ENCODE measurements around the gene LDHB.
"Not testable (repeated sequence)": the region's sequence is repeated elsewhere in the genome, so short reads cannot be mapped to it uniquely, and the experiment has no call there.

LDHB gene

DNA sequence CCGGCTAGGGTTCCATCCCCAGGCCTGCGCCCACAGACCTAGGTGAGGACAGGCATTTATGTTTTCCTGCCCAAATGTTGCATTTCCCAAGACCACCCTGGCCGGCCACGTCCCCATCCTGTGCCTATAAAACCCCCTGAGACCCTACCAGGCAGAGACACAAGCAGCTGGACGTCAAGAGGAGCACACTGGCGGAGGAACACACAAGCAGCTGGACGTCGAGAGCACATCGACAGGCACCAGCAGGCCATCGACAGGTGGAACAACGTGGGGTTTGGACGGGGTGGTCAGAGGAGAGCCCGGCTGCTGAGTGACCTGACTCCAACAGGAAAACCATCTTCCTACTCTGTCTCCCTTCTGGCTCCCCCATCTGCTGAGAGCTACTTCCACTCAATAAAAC, 19.6 kb upstream of the LDHB start:
- Histone ChIP-seq H4K20me1 (ENCODE audit: control insufficient read depth, insufficient read depth, low read depth, low read length) (no peaks in the 10 kb centered on the region), H3K4me3 (ENCODE audit: low read length) (no peak overlapping the region), H3K27me3 (ENCODE audit: control insufficient read depth, low read length) (peaks cover 3% of the 10 kb centered on the region; the same call in 1 of the 2 replicates), H3K9me3 (ENCODE audit: control insufficient read depth, insufficient read depth, low read length) (no peaks in the 10 kb centered on the region), H3K4me1 (ENCODE audit: control insufficient read depth, low read length) (peaks cover 8% of the 10 kb centered on the region), H3K36me3 (ENCODE audit: control insufficient read depth, low read length) (no peaks in the 10 kb centered on the region), H3K4me2 (ENCODE audit: low read length) (no peak overlapping the region), H3K9me2 (replicated peaks; ENCODE audit: control insufficient read depth, low read length) (no peaks in the 10 kb centered on the region), H3K27ac (ENCODE audit: low read depth, low read length) (no peak overlapping the region), H3F3A (ENCODE audit: control insufficient read depth, insufficient read depth) (no peaks in the 10 kb centered on the region), H3K79me2 (ENCODE audit: control insufficient read depth, low read length) (no peaks in the 10 kb centered on the region)
- TF ChIP-seq, protein P1, sequence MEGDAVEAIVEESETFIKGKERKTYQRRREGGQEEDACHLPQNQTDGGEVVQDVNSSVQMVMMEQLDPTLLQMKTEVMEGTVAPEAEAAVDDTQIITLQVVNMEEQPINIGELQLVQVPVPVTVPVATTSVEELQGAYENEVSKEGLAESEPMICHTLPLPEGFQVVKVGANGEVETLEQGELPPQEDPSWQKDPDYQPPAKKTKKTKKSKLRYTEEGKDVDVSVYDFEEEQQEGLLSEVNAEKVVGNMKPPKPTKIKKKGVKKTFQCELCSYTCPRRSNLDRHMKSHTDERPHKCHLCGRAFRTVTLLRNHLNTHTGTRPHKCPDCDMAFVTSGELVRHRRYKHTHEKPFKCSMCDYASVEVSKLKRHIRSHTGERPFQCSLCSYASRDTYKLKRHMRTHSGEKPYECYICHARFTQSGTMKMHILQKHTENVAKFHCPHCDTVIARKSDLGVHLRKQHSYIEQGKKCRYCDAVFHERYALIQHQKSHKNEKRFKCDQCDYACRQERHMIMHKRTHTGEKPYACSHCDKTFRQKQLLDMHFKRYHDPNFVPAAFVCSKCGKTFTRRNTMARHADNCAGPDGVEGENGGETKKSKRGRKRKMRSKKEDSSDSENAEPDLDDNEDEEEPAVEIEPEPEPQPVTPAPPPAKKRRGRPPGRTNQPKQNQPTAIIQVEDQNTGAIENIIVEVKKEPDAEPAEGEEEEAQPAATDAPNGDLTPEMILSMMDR (IDR thresholded peaks at IDR 0.05; ENCODE audit: low read depth, low read length, poor library complexity, severe bottlenecking) = no peak
- no peak for TF ChIP-seq EZH2phosphoT487 (IDR thresholded peaks at IDR 0.05; ENCODE audit: borderline replicate concordance, low read length)

DNA sequence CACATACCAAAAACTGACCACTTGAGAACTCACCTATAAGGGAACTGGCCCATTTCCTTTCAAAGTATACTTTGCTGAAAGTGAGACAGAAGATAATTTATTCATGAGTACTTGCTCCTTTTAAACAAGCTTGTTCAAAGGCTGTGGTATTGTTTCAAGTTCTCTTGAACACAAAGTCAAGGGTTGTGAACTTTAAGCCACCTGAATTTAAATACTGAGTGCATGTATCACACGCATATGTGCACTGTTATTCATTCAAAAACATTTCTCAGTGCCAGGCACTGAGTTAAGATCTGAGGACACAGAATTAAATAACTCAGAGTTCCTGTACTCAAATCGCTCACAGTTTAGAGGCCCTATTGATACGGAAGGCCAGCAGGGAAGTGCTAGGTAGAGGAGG, 19.1 kb upstream of the LDHB start:
- H3F3A ChIP-seq (ENCODE audit: control insufficient read depth, insufficient read depth) = no peaks in the 10 kb centered on the region
- no peak overlapping the region for H3K4me2 ChIP-seq (ENCODE audit: low read length)
- no peak overlapping the region for H3K27ac ChIP-seq (ENCODE audit: low read depth, low read length)
- no peaks in the 10 kb centered on the region for H4K20me1 ChIP-seq (ENCODE audit: control insufficient read depth, insufficient read depth, low read depth, low read length)
- no peaks in the 10 kb centered on the region for H3K36me3 ChIP-seq (ENCODE audit: control insufficient read depth, low read length)
- peaks cover 8% of the 10 kb centered on the region for H3K4me1 ChIP-seq (ENCODE audit: control insufficient read depth, low read length)
- peaks cover 7% of the 10 kb centered on the region for H3K27me3 ChIP-seq (ENCODE audit: control insufficient read depth, low read length)
- no peaks in the 10 kb centered on the region for H3K79me2 ChIP-seq (ENCODE audit: control insufficient read depth, low read length)
- no peak overlapping the region for H3K4me3 ChIP-seq (ENCODE audit: low read length)
- no peaks in the 10 kb centered on the region for H3K9me3 ChIP-seq (ENCODE audit: control insufficient read depth, insufficient read depth, low read length)
- TF ChIP-seq, protein P1 (IDR thresholded peaks at IDR 0.05; ENCODE audit: low read depth, low read length, poor library complexity, severe bottlenecking) = no peak
- TF ChIP-seq EZH2phosphoT487 (IDR thresholded peaks at IDR 0.05; ENCODE audit: borderline replicate concordance, low read length) = no peak
- no peaks in the 10 kb centered on the region for H3K9me2 ChIP-seq (replicated peaks; ENCODE audit: control insufficient read depth, low read length)

DNA sequence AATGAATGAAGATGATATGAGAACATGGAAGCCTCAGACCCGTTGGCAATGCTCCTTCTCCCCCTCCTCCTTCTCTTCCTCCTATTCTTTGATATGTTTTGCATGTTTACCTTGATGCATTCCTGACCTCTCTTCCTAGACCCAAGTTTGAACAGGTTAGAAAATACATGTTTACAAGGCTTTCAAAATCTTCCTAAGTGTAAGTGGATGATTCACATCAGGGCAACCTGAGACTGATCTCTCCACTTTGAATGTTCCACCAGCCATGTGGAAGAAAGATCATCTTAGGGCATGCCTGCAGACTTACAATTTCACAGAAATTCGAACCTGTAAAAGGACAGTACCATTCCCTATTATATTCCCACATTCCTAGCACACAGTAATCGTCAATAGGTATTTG, 18.0 kb upstream of the LDHB start:
- Histone ChIP-seq H3K9me2 (replicated peaks; ENCODE audit: control insufficient read depth, low read length) (no peaks in the 10 kb centered on the region), H3K4me2 (ENCODE audit: low read length) (no peak overlapping the region), H3K4me3 (ENCODE audit: low read length) (no peak overlapping the region), H3K36me3 (ENCODE audit: control insufficient read depth, low read length) (no peaks in the 10 kb centered on the region), H3K27ac (ENCODE audit: low read depth, low read length) (no peak overlapping the region), H4K20me1 (ENCODE audit: control insufficient read depth, insufficient read depth, low read depth, low read length) (no peaks in the 10 kb centered on the region), H3F3A (ENCODE audit: control insufficient read depth, insufficient read depth) (no peaks in the 10 kb centered on the region), H3K79me2 (ENCODE audit: control insufficient read depth, low read length) (no peaks in the 10 kb centered on the region), H3K4me1 (ENCODE audit: control insufficient read depth, low read length) (peaks cover 8% of the 10 kb centered on the region), H3K9me3 (ENCODE audit: control insufficient read depth, insufficient read depth, low read length) (no peaks in the 10 kb centered on the region), H3K27me3 (ENCODE audit: control insufficient read depth, low read length) (peaks cover 10% of the 10 kb centered on the region)
- no peak for TF ChIP-seq EZH2phosphoT487 (IDR thresholded peaks at IDR 0.05; ENCODE audit: borderline replicate concordance, low read length)
- TF ChIP-seq, protein P1 (IDR thresholded peaks at IDR 0.05; ENCODE audit: low read depth, low read length, poor library complexity, severe bottlenecking) = no peak

DNA sequence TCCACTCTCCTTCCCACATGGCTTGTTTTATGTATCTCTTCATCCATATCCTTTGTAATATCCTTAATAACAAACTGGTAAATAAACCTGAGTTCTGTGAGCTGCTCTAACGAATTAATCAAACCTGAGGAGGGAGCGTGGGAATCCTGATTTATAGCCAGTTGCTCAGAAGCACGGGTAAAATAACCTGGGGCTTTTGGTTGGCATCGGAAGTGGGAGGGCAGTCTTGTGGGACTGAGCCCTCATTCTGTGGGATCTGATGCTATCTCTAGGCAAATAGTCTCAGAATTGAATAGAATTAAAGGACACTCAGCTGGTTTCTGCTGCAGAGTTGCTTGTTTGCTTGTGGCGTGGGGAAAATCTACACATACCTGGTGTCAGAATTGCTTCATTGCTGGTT, 17.5 kb upstream of the LDHB start:
- no peak for TF ChIP-seq EZH2phosphoT487 (IDR thresholded peaks at IDR 0.05; ENCODE audit: borderline replicate concordance, low read length)
- TF ChIP-seq, protein P1 (IDR thresholded peaks at IDR 0.05; ENCODE audit: low read depth, low read length, poor library complexity, severe bottlenecking) = no peak
- Histone ChIP-seq H3K27ac (ENCODE audit: low read depth, low read length) (no peak overlapping the region), H3K9me2 (replicated peaks; ENCODE audit: control insufficient read depth, low read length) (no peaks in the 10 kb centered on the region), H3F3A (ENCODE audit: control insufficient read depth, insufficient read depth) (no peaks in the 10 kb centered on the region), H4K20me1 (ENCODE audit: control insufficient read depth, insufficient read depth, low read depth, low read length) (no peaks in the 10 kb centered on the region), H3K4me1 (ENCODE audit: control insufficient read depth, low read length) (peaks cover 8% of the 10 kb centered on the region), H3K27me3 (ENCODE audit: control insufficient read depth, low read length) (peaks cover 13% of the 10 kb centered on the region), H3K4me2 (ENCODE audit: low read length) (no peak overlapping the region), H3K4me3 (ENCODE audit: low read length) (no peak overlapping the region), H3K9me3 (ENCODE audit: control insufficient read depth, insufficient read depth, low read length) (no peaks in the 10 kb centered on the region), H3K79me2 (ENCODE audit: control insufficient read depth, low read length) (no peaks in the 10 kb centered on the region), H3K36me3 (ENCODE audit: control insufficient read depth, low read length) (no peaks in the 10 kb centered on the region)

DNA sequence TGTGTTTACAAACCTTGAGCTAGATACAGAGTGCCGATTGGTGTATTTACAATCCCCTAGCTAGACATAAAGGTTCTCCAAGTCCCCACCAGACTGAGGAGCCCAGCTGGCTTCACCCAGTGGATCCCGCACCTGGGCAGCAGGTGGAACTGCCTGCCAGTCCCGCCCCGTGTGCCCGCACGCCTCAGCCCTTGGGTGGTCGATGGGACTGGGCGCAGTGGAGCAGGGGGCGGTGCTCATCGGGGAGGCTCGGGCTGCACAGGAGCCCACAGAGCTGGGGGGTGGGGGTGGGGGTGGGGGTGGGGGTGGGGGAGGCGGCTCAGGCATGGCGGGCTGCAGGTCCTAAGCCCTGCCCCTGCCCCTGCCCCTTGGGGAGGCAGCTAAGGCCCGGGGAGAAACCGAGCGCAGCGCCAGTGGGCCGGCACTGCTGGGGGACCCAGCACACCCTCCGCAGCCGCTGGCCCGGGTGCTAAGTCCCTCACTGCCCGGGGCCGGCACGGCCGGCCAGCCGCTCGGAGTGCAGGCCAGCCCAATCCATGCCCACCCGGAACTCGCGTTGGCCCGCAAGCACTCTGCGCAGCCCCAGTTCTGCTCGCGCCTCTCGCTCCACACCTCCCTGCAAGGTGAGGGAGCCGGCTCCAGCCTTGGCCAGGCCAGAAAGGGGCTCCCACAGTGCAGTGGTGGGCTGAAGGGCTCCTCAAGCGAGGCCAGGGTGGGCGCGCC, 16.3 kb upstream of the LDHB start:
- H4K20me1 ChIP-seq (ENCODE audit: control insufficient read depth, insufficient read depth, low read depth, low read length); H3K9me2 ChIP-seq (replicated peaks; ENCODE audit: control insufficient read depth, low read length); H3K27ac ChIP-seq (ENCODE audit: low read depth, low read length); H3F3A ChIP-seq (ENCODE audit: control insufficient read depth, insufficient read depth); H3K79me2 ChIP-seq (ENCODE audit: control insufficient read depth, low read length); H3K4me1 ChIP-seq (ENCODE audit: control insufficient read depth, low read length); H3K9me3 ChIP-seq (ENCODE audit: control insufficient read depth, insufficient read depth, low read length); H3K4me3 ChIP-seq (ENCODE audit: low read length); H3K4me2 ChIP-seq (ENCODE audit: low read length); H3K36me3 ChIP-seq (ENCODE audit: control insufficient read depth, low read length): not testable (repeated sequence)
- peaks cover 20% of the 10 kb centered on the region for H3K27me3 ChIP-seq (ENCODE audit: control insufficient read depth, low read length)
